GM18505 (cell line): Measurements from ENCODE around the gene GALNTL6.
A peak's percentile ranks its signal among the peaks of the same experiment; 100 is the strongest.

Experiments used
- ATAC-seq: cut with Tn5 transposase; IDR thresholded peaks from one replicate; pipeline ENCODE4 v1.9.1; 2021; ENCODE audit not compliant: unreplicated experiment
- POLR2A ChIP-seq: IDR thresholded peaks from 4 replicates; pipeline ENCODE4 v1.6.1; 2011; ENCODE audit warnings: borderline replicate concordance; ENCODE audit not compliant: insufficient read depth, insufficient read length; ENCODE audit errors: extremely low read depth

GALNTL6 gene

DNA sequence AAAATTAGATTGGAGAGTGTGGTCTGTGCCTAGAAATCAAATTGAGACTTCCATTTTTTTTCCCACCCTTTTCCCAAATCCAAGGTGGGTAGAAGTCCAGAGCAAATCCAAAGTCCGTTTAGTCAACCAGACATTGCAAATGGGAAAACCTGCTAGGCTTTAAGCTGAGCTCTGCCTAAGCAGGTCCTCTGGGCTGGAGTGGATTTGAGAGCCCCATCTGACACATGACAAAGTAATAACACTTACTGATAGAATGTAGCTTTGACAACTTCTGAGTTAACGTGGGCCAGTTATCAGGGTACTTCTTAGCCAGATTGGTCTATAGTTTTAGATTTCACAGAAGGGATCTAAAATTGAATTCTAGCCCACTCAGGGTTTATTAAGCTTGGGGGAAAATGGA is 242.3 kb downstream of the GALNTL6 start:
- no peak for ATAC-seq
- no peak for TF ChIP-seq POLR2A

DNA sequence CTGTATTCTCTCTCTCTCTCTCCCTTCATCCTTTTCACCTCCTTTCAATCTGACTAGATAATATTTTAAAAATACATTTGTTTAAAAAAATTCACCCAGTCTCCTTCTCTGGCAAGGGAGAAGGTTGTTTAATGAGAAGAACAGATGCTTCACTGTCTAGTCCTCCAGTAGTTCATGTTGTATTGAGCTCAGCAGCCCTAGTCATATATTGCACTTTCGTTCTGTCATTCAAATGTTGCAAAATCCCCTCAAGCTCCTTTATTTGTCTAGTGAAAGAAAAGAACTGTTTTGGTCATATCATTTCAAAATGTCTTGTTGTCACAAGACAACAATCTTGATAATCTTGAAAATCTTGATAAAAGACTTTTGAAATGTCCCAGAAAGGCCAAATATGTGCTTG is 248.0 kb downstream of the GALNTL6 start:
- ATAC-seq: peak; percentile 88
- no peak for TF ChIP-seq POLR2A

DNA sequence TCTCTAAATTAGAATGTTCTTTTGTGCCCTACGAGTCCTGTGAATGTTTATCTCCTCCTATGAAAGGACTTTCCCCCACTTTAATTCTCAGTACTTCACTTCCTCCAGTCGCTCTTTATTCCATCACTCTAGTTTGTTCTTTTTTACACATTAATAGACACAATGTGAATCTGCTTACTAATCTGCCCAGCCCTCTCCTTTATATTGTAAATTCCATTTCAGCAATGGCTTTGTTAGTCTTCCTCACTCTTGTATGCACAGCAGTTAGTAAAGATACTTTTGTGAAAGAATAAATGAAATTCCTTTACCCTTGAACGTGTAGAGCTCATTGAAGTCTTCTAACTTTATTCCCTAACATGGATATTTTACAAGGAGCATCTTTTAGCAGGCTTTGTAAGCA is 255.3 kb downstream of the GALNTL6 start:
- ATAC-seq: no peak
- TF ChIP-seq POLR2A: no peak

DNA sequence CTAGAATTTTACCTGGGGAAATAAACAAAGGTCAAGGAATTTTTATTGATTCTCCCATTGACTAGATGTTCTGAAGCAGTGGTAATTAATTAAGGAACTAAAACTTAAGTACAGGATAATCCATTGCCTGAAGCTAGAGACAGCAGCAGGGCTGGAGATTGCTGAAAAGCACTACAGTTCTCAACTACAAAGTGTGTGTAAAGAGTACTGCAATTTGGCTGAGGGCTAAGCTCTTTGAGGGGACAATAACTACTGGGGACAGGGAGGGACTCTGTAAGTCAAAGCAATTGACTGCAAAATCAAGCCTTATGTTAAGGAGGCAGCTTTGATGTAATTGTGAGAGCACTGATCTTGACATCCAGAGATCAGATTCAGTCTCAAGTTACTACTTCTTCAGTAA is 260.4 kb downstream of the GALNTL6 start:
- no peak for ATAC-seq
- no peak for TF ChIP-seq POLR2A

GRCh38 chr4:172083272-172083671 is 270.1 kb downstream of the GALNTL6 start:
- ATAC-seq: no peak
- TF ChIP-seq POLR2A: no peak

DNA sequence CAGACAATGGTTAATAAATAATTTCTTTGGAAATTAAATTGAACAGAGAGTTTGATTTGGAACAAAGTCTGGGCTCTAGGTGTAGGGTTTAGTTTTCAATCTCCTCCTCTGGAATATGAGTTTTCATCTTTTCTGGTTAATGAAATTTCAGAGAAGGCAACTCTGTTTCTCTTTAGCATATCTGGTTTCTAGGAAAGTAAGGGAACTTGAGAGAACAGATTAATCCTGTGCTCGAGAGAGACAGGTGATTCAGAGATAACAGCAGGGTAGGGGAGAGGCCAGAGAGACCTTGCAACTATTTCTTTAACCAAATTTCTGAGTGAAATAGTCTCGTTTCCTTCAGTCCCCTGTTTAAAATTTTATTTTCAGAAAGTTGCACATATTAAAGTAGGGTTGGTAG is 275.4 kb downstream of the GALNTL6 start:
- no peak for TF ChIP-seq POLR2A

DNA sequence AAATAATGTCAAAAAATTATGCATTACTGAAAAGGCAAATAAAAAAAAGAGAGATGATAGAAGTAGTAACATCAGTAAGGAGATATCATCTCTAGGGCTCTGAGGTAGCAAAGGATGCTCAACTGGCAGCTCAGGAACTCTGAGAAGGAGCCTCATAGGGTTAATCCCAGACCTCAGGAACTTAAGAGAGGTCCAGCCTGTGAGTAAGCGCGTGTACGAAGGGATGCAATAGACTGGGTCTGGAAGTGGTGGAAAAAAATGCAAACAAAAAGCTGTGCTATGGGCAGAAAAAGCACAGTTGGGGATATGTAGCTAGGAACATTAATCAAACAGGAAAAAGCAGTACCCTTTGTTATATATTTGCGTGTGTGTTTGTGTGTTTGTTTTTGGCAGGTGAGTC is 282.0 kb downstream of the GALNTL6 start:
- TF ChIP-seq POLR2A: no peak
- ATAC-seq: no peak

More for the DNA sequence above, 275.4 kb downstream of the GALNTL6 start:
- no peak for ATAC-seq

DNA sequence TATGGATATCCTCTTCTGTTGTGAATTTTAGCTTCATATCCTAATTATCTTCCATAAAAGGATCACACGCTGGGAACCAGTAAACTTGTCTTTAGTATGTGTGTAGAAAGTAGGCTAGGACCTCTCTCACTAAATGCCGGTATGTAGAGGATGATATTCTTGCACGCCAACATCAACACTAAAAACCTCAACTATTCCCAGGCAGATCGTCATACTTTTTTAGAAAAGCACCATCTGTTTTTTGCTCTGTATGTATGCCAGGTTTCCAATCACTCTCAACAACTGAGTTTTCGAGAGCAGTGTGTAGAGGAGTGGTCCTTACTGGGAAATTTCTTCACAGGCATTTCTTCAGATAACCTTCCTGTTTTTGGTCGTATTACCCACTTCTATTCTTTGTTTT is 283.6 kb downstream of the GALNTL6 start:
- no peak for ATAC-seq
- TF ChIP-seq POLR2A: no peak

- TF ChIP-seq POLR2A: no peak
These were observed 286.2 kb downstream of the GALNTL6 start for GRCh38 chr4:172099376-172099775.

GRCh38 chr4:172103456-172103855 is 290.3 kb downstream of the GALNTL6 start:
- no peak for TF ChIP-seq POLR2A
- ATAC-seq: no peak

More at GRCh38 chr4:172099376-172099775, 286.2 kb downstream of the GALNTL6 start:
- no peak for ATAC-seq

DNA sequence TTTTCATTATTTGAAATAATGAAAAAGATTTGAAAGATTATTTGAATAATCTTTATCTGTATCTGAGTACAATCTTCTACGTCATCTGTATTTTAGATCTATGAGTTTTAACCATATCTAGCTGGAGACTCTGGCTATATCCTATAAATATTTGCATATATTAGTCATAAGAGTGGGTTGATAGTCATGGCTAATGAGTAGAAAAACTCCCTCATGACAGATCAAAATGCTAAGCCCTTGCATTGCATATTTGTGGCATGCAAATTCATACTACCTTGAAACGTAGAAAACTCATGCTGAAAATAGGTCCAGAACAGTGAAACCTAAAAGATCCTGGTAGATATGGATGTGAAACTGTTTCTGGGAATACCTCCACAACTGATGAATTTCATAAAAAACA is 291.3 kb downstream of the GALNTL6 start:
- TF ChIP-seq POLR2A: no peak
- no peak for ATAC-seq

GRCh38 chr4:172105918-172106317 is 292.7 kb downstream of the GALNTL6 start:
- no peak for TF ChIP-seq POLR2A
- ATAC-seq: no peak

GRCh38 chr4:172109466-172109865 is 296.3 kb downstream of the GALNTL6 start:
- no peak for ATAC-seq
- TF ChIP-seq POLR2A: no peak

- no peak for TF ChIP-seq POLR2A
- no peak for ATAC-seq
These were observed 311.6 kb downstream of the GALNTL6 start for GRCh38 chr4:172124656-172125308.

DNA sequence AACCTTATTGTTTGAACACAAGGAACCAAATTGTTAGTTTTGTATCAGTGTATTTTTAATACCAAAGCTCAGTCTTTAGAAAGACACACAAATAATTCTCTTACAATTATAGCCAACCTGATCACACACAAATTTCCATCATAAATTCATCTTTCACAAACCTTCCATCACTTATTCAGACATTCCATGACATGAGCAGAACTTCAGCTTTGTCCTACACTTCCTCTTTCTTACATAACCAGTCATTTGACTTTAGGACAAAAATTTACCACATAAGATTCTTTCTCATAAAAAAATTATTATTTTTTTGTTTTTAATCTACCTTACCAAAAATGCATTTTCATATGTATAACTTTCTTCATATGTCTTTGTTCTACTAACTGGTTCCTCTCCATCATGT is 312.2 kb downstream of the GALNTL6 start:
- no peak for TF ChIP-seq POLR2A
- no peak for ATAC-seq
